ENCODE data around the gene IGLL5.

IGLL5 gene

DNA sequence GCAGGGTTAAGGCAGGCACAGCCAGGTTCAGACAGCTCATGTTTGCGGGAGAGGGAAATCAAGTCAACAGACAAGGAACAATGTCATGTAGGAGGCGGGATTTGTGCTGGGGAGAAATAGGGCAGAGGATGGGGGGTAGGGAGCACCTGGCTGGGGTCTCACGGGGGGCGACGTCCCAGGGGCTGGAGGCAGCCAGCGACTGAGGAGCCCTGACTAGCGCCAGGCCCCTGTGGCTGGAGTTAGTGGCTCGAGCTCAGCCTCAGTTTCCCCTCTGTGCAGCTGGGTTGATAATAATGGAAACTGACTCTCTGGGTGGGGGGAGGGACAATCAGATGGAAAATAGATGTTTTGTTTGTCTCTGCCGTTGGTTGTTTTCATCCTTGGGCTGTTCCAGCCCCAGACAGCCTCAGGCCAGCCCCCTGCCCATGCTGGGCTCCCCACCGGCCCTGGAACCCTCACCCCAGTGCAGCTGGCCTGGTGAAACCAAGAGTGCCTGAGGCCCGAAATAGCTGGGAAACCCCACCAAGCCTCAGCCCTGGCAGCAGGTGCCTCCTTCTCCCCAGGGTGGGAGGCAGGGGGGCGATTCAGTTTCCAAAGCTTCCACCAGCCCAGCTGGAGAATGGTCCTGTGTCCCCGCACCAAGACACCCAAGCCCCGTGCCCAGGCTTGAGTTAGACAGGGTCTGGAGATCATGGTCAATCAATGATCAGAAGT is 44.1 kb downstream of the IGLL5 start:
- H3K9me3 Mint-ChIP-seq = no peaks in the 10 kb centered on the region
- no peaks in the 10 kb centered on the region for H3K4me1 Mint-ChIP-seq
- H3K36me3 Mint-ChIP-seq (ENCODE audit: low read depth) = no peaks in the 10 kb centered on the region
- H3K4me3 Mint-ChIP-seq = no peak overlapping the region
- H3K27ac Mint-ChIP-seq = no peak overlapping the region
- peaks cover 11% of the 10 kb centered on the region for H3K27me3 Mint-ChIP-seq (ENCODE audit: low read depth)
- TF ChIP-seq, protein P1, sequence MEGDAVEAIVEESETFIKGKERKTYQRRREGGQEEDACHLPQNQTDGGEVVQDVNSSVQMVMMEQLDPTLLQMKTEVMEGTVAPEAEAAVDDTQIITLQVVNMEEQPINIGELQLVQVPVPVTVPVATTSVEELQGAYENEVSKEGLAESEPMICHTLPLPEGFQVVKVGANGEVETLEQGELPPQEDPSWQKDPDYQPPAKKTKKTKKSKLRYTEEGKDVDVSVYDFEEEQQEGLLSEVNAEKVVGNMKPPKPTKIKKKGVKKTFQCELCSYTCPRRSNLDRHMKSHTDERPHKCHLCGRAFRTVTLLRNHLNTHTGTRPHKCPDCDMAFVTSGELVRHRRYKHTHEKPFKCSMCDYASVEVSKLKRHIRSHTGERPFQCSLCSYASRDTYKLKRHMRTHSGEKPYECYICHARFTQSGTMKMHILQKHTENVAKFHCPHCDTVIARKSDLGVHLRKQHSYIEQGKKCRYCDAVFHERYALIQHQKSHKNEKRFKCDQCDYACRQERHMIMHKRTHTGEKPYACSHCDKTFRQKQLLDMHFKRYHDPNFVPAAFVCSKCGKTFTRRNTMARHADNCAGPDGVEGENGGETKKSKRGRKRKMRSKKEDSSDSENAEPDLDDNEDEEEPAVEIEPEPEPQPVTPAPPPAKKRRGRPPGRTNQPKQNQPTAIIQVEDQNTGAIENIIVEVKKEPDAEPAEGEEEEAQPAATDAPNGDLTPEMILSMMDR (IDR thresholded peaks at IDR 0.05; ENCODE audit: unreplicated experiment in 3 of 3) = no peak

DNA sequence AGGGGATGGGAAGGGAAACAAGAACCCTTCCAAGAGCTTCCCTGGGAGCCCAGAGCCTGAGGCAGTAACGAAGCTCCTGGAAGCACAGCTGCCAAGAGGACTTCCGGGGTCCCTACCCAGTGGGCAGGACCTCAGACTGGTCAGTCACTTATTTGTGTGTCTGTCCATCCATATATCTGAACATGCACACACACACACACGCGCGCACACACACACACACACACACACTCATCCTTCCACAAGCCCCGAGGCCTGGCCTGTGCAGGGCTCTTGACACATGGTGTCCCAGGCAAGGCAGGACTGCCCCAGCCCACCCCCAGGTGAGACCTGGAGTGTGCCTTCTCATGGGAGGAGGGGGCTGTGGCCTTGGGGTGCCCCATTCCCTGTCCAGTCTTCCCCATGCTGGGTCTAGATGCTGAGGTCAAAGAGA is 44.9 kb downstream of the IGLL5 start:
- peaks cover 7% of the 10 kb centered on the region for H3K27me3 Mint-ChIP-seq (ENCODE audit: low read depth)
- H3K9me3 Mint-ChIP-seq = no peaks in the 10 kb centered on the region
- H3K27ac Mint-ChIP-seq = no peak overlapping the region

DNA sequence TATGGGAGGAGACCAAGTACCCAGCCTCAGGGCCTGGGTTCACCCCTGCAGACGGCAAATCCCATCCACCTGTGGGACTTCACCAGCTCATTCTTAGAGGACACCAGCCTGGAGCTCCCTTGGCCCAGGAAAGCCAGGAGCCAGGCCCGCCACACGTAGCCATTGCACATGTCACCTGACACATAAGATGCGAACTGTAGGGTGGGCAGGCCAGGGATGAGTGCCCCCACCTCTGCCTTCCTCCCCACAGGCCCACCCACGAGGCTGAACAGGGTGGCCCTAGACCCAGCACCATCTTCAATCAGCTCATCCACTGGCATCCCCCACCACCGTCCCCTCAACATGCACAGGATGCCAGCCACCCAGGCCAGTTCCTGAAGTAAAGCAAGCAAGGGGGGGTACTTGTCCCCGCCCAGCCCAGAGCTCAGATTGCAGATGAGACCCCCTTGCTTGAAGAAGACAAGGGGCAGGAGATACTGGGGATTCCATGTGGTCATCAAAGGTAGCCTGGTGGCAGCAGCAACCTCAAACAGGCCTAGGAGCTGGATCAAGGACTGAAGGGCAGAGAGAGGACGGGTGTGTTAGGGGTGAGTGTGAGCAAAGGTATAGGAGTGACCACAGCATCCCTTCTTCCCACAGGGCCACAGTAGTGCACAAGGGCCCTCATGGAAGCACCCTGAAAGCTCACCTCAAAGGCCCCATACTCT is 45.6 kb downstream of the IGLL5 start:
- TF ChIP-seq, protein P1 (IDR thresholded peaks at IDR 0.05; ENCODE audit: unreplicated experiment in 3 of 3) = no peak
- H3K4me1 Mint-ChIP-seq = no peaks in the 10 kb centered on the region
- no peak overlapping the region for H3K4me3 Mint-ChIP-seq
- peaks cover 7% of the 10 kb centered on the region for H3K27me3 Mint-ChIP-seq (ENCODE audit: low read depth)
- H3K36me3 Mint-ChIP-seq (ENCODE audit: low read depth) = no peaks in the 10 kb centered on the region
- H3K27ac Mint-ChIP-seq = no peak overlapping the region
- no peaks in the 10 kb centered on the region for H3K9me3 Mint-ChIP-seq

More for the DNA sequence above, 44.9 kb downstream of the IGLL5 start:
- TF ChIP-seq, protein P1 (IDR thresholded peaks at IDR 0.05; ENCODE audit: unreplicated experiment in 3 of 3) = no peak
- Mint-ChIP-seq H3K4me3 (no peak overlapping the region), H3K4me1 (no peaks in the 10 kb centered on the region), H3K36me3 (ENCODE audit: low read depth) (no peaks in the 10 kb centered on the region)

DNA sequence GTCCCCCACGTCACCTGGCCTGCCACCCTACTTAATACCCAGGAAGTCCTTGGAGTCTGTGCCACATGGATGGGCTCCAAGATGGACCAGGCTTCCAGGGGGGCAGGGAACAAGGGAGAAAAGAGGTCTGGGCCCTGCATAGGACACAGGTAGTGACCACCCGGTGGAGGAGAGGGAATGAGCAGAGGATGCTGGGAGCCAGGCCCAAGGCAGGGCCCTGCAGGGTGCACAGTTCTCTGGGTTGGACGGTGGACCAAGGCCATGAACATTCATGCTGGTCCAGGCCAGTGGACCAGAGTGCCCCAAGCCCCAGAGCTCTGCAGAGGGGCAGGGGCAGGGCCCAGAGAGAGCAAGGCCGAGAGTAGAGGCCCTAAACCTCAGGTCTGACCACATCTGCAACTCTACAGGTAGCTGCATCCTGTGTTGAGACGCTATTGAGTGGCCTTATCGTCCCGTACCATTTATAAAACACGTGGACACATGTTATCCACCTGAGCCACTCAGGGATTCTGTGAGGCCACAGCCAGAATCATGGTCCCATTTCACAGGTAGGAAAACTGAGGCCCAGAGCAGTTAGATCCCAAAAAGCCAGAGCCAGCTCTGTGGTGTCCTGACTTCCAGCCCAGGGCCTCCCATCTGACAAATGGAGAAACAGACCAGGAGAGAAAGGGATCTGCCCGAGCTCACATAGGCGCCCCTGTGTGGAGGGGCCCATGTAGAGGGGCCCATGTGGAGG is 46.4 kb downstream of the IGLL5 start:
- H3K27me3 Mint-ChIP-seq (ENCODE audit: low read depth) = peaks cover 7% of the 10 kb centered on the region
- H3K4me3 Mint-ChIP-seq = no peak overlapping the region
- H3K27ac Mint-ChIP-seq = no peak overlapping the region
- H3K4me1 Mint-ChIP-seq = no peaks in the 10 kb centered on the region
- H3K9me3 Mint-ChIP-seq = no peaks in the 10 kb centered on the region
- no peaks in the 10 kb centered on the region for H3K36me3 Mint-ChIP-seq (ENCODE audit: low read depth)
- TF ChIP-seq, protein P1 (IDR thresholded peaks at IDR 0.05; ENCODE audit: unreplicated experiment in 3 of 3) = no peak

DNA sequence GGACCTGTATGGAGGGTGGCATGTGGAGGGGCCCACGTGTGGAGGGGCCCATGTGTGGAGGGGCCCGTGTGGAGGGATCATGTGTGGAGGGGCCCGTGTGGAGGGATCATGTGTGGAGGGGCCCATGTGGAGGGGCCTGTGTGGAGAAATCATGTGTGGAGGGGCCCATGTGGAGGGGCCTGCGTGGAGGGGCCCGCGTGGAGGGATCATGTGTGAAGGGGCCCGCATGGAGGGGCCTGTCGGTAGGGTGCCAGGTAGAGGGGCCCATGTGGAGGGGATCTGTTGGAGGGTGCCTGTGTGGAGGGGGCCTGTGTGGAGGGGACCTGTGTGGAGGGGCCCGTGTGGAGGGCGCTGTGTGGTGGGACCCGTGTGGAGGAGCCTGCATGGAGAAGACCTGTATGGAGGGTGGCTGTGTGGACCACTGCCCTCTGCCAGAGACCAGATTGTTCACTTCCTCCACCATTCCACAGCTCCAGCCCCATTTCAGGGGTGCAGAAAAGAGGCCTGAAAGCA is 47.0 kb downstream of the IGLL5 start:
- Mint-ChIP-seq H3K27ac (no peak overlapping the region), H3K4me1 (no peaks in the 10 kb centered on the region), H3K36me3 (ENCODE audit: low read depth) (no peaks in the 10 kb centered on the region), H3K27me3 (ENCODE audit: low read depth) (peaks cover 7% of the 10 kb centered on the region), H3K4me3 (no peak overlapping the region), H3K9me3 (no peaks in the 10 kb centered on the region)
- TF ChIP-seq, protein P1 (IDR thresholded peaks at IDR 0.05; ENCODE audit: unreplicated experiment in 3 of 3) = no peak
